ENCODE measurements around the gene FAM184B. TPM values are rescaled to one million over a fixed set of nuclear protein-coding genes. Genes with fewer than 3 reads are reported as not detected.

The FAM184B gene
- total RNA-seq, 1 donor from 2014 or later = not detected

GRCh38 chr4:17708992-17709762 is 72.2 kb downstream of the FAM184B start:
- H3K4me1 ChIP-seq = no peaks in the 10 kb centered on the region
- H3K36me3 ChIP-seq = no peaks in the 10 kb centered on the region
- no peak for DNase-seq (ENCODE audit: low spot score in 2 of 2)
- no peak overlapping the region for H3K4me3 ChIP-seq
- H3K27ac ChIP-seq = no peak overlapping the region
- intact Hi-C loops (cut with DNase I) = no loop called here
- no peaks in the 10 kb centered on the region for H3K9me3 ChIP-seq
- no peak for TF ChIP-seq CTCF (IDR thresholded peaks at IDR 0.05)
- H3K27me3 ChIP-seq = no peaks in the 10 kb centered on the region

GRCh38 chr4:17707671-17708070 is 73.8 kb downstream of the FAM184B start:
- intact Hi-C loops (cut with DNase I) = no loop called here
- Histone ChIP-seq H3K4me1 (no peaks in the 10 kb centered on the region), H3K36me3 (no peaks in the 10 kb centered on the region), H3K27ac (no peak overlapping the region), H3K9me3 (no peaks in the 10 kb centered on the region), H3K4me3 (no peak overlapping the region), H3K27me3 (no peaks in the 10 kb centered on the region)
- TF ChIP-seq CTCF (IDR thresholded peaks at IDR 0.05) = no peak
- DNase-seq (ENCODE audit: low spot score in 2 of 2) = no peak

GRCh38 chr4:17705107-17705506 is 76.3 kb downstream of the FAM184B start:
- no peaks in the 10 kb centered on the region for H3K27me3 ChIP-seq
- no peaks in the 10 kb centered on the region for H3K4me1 ChIP-seq
- no peak for DNase-seq (ENCODE audit: low spot score in 2 of 2)
- intact Hi-C loops (cut with DNase I) = no loop called here
- no peak overlapping the region for H3K27ac ChIP-seq
- H3K9me3 ChIP-seq = no peaks in the 10 kb centered on the region
- H3K36me3 ChIP-seq = no peaks in the 10 kb centered on the region
- no peak overlapping the region for H3K4me3 ChIP-seq
- no peak for TF ChIP-seq CTCF (IDR thresholded peaks at IDR 0.05)

- intact Hi-C loops (cut with DNase I) = no loop called here
- DNase-seq (ENCODE audit: low spot score in 2 of 2) = no peak
- Histone ChIP-seq H3K4me1 (no peaks in the 10 kb centered on the region), H3K27me3 (no peaks in the 10 kb centered on the region), H3K9me3 (no peaks in the 10 kb centered on the region), H3K27ac (no peak overlapping the region), H3K36me3 (no peaks in the 10 kb centered on the region), H3K4me3 (no peak overlapping the region)
- TF ChIP-seq CTCF (IDR thresholded peaks at IDR 0.05) = no peak
These were observed 77.3 kb downstream of the FAM184B start for GRCh38 chr4:17704020-17704650.

GRCh38 chr4:17702641-17703040 is 78.8 kb downstream of the FAM184B start:
- no peaks in the 10 kb centered on the region for H3K4me1 ChIP-seq
- no peak overlapping the region for H3K27ac ChIP-seq
- no peak for DNase-seq (ENCODE audit: low spot score in 2 of 2)
- TF ChIP-seq CTCF (IDR thresholded peaks at IDR 0.05) = no peak
- intact Hi-C loops (cut with DNase I) = no loop called here
- H3K4me3 ChIP-seq = no peak overlapping the region
- H3K36me3 ChIP-seq = no peaks in the 10 kb centered on the region
- no peaks in the 10 kb centered on the region for H3K9me3 ChIP-seq
- H3K27me3 ChIP-seq = no peaks in the 10 kb centered on the region

Measured in ascending aorta (tissue), 2 donors.